ENCODE measurements around the gene SEMA6A.

DNA sequence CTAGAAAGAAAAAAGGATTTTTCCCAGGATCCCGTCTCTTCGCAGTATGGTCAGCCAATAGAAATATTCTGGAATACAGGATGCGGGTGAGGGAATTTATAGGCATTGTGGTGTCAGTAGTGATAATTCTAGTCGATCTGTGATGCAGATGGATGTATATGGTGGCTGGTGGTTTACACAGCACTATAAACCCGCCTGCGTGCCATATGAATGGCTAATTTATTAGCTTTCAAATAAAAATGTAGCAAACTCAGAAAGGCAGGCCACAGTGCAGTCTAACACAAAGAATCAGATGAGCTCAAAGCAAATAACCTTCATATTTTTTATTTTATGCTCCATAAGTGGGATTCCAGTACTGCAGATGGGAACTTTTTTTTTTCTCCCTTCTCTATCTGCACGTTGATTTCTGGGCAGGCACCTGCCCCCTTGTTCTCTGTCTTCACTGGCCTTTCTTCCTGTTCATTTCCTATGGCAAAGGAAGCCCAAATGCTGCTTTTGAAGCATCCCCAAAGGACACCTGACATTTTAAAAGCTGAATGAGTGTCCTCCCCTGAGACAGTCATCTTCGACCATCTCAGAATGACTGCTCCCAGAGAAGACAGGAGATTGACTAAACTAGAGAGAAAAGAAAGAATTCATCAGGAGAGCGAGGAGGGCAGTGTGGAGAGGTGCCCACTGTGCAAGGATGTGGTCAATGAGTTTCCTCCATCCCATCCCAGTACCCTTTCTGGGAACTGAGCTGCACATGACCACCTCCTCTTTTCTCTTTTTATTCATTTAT is 52.1 kb downstream of the SEMA6A start:
- TF ChIP-seq GATA2 (IDR thresholded peaks at IDR 0.05; ENCODE audit: low read depth, low read length): no peak
- TF ChIP-seq GATA3 (IDR thresholded peaks at IDR 0.05; ENCODE audit: low read depth, low read length): no peak
